KOPT-K1 (cell line): Measurements from ENCODE around the gene SPATA25.
"Not testable (repeated sequence)": the region's sequence is repeated elsewhere in the genome, so short reads cannot be mapped to it uniquely, and the experiment has no call there.

Experiments
- H3K27ac ChIP-seq: fragments of 200-600 bp; sonication (generic); 2 replicates; pipeline ENCODE4 v1.5.1; 2016; ENCODE audit warnings: antibody characterized with exemption, mild to moderate bottlenecking, low read depth, low read length; ENCODE audit not compliant: poor library complexity, severe bottlenecking
- H3K36me3 ChIP-seq: fragments of 200-600 bp; sonication (generic); 2 replicates; pipeline ENCODE4 v1.5.1; 2017; ENCODE audit warnings: antibody characterized with exemption, mild to moderate bottlenecking, low read length, moderate library complexity; ENCODE audit not compliant: insufficient read depth
- H3K9me3 ChIP-seq: fragments of 200-600 bp; sonication (generic); 2 replicates; pipeline ENCODE4 v1.5.1; 2017; ENCODE audit warnings: antibody characterized with exemption, low read length, mild to moderate bottlenecking; ENCODE audit not compliant: insufficient read depth, poor library complexity, severe bottlenecking

SPATA25 gene

DNA sequence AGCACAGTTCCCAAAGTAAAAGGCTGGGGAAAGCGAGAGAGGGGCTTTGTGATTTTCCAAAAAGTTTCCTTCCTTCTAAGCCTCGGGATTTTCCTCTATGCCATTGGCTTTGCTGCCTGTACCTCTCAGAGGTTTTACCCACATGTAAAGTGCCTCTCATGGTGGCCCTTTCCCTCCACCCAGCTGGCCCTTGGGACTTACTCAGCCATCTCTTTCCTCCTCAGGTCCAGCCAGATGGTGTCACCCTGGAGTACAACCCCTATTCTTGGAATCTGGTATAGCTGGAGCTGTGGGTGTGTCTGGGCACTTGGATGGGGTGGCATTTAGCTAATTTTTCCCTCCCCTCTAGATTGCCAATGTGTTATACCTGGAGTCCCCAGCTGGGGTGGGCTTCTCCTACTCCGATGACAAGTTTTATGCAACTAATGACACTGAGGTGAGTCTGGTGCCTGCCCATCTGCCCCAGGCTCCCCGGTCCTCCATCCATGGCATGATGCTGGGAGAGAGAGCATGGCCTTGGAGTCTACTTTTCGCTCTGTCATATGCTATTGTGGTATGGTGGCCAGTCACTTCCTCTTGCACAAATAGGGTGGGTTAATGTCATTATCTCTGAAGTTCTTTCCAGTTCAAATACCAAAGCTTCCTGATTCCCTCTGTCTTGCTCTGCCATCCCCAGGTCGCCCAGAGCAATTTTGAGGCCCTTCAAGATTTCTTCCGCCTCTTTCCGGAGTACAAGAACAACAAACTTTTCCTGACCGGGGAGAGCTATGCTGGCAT, 4.8 kb upstream of the SPATA25 start:
- Histone ChIP-seq H3K36me3 (peaks cover 39% of the 10 kb centered on the region), H3K27ac (no peak overlapping the region), H3K9me3 (no peaks in the 10 kb centered on the region)

DNA sequence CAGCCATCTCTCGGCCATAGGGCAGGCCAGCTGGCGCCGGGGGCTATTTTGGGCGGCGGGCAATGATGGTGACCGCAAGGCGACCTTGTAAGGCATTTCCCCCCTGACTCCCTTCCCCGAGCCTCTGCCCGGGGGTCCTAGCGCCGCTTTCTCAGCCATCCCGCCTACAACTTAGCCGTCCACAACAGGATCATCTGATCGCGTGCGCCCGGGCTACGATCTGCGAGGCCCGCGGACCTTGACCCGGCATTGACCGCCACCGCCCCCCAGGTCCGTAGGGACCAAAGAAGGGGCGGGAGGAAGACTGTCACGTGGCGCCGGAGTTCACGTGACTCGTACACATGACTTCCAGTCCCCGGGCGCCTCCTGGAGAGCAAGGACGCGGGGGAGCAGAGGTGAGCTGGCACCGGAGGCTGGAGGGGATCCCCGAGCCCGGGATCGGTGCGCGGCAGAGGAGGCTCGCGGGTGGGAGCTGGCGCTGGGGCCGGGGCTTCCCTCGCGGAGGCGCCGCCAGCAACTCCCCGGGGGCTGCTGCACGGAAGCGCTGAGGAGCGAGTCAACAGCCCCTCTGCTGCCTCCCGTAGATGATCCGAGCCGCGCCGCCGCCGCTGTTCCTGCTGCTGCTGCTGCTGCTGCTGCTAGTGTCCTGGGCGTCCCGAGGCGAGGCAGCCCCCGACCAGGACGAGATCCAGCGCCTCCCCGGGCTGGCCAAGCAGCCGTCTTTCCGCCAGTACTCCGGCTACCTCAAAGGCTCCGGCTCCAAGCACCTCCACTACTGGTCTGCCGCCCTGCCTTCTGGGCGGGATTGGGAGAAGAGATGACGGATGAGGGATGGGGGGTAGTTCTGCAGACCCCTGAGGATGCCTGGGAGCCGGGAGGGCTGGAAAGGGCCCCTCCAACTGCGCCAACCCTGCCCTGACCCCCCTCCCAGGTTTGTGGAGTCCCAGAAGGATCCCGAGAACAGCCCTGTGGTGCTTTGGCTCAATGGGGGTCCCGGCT, 3.9 kb upstream of the SPATA25 start, which contains the start of the genes CTSA and NEURL2:
Gene CTSA (plus strand): TSS at position 351 of the 999 bp plus-strand sequence. CDS start 234 bp downstream, at position 585.
Gene NEURL2 (minus strand): TSS at position 224 of the 999 bp plus-strand sequence. CDS start 217 bp downstream, at position 7.
- Histone ChIP-seq H3K36me3 (peaks cover 38% of the 10 kb centered on the region), H3K9me3 (no peaks in the 10 kb centered on the region), H3K27ac (peak within 1 kb of the TSS; percentile 69)

DNA sequence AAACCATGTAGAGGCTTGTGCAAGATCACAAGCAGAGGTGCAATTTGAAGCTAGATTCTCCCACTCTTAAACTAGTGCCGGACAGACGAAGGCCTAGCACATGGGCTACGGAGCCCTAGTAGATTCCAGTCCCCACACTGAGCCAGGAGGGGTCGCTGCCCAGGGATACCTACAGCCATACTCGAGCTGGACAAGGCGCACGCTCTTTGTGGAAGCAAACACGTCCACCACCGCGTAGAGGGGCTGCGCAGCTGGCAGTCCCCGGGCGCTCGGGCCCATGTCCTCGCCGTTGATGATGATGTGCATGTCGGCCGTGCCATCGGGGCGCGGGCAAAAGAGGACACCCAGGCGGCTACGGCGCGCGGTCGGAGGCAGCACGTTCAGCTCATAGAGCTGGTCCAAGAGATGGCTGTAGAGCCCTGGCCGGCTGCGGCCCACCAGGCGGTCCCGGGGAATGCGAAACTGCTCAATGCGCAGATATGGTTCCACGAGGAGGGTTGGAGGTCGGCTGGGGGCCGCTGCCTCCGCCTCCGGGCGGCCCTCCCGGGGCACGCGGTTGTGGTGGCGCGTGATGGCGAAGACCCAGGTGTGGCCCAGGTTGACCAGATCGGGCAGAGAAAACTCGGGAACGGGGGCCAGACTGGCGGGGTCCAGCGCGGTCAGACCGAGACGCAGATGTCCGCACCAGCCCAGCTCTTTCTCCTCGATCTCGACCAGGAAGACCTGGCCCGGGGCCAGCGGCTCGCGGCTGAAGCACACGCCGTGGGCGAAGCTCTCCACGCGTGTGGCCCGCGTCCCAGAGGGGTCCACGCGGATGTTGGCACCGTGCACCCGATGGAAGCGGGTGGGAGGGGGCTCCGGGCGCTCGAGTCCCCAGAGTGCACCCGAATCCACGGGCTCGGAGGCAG, 2.9 kb upstream of the SPATA25 start:
- Histone ChIP-seq H3K9me3 (no peaks in the 10 kb centered on the region), H3K36me3 (peaks cover 38% of the 10 kb centered on the region), H3K27ac (peak overlapping the region; percentile 69)

DNA sequence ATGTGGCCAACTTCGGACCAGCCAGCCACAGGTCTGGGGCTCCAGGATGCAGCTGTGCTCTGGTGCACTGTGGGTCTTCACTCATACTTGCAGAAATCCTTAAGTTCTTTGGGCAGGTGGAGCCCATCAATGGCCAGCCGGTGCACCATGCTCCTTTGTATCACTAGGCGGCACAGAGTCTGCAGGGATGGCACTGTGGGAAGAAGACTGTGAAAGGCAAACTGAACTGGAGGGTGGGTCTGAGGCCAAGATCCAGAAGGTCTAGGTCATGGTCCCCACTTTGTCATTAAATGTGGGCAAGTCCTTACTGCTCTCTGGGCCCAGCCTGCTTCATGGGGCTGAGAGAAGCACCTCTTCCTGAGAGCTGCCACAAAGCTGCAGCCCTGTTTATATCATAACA, 1.3 kb upstream of the SPATA25 start:
- Histone ChIP-seq H3K36me3 (peaks cover 29% of the 10 kb centered on the region), H3K27ac (no peak overlapping the region), H3K9me3 (no peaks in the 10 kb centered on the region)

DNA sequence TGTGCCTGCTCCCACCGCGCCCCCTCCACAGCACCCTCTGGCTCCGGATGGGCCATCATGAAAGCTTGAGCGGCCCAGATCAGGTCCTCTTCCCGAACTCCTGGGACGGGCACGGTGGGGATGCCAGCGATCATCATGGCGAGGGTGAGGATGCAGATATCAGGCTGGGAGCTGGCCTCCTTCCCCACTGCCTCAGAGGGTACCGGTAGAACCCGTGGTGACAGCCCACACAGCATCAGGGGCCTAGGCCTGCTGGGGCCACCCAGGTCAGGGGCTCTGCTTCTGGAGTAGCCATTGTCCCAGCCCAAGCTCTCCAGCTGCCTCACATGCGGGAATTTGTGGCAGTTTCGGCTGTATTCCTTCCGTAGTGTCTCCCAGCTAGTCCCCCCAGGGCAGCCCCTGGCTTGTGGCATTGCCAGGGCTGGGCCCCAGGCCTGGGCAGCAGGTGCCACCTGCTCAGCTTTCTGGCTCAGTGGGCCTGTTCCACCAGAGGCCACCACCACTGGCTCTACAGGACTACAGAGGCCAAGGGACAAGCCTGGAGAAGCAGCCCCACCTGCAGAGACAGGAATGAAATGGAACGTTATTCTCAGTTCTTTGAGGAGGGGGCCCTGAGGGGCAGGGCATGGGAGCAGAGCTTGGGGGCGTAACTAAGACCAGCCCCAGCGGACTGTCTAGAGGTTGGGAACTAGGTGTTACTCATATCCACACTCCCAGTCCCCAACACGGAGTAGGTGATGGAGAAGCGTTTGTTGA, 654 bp downstream of the SPATA25 start:
- Histone ChIP-seq H3K27ac (peak overlapping the region; percentile 23), H3K36me3 (peaks cover 32% of the 10 kb centered on the region), H3K9me3 (no peaks in the 10 kb centered on the region)

DNA sequence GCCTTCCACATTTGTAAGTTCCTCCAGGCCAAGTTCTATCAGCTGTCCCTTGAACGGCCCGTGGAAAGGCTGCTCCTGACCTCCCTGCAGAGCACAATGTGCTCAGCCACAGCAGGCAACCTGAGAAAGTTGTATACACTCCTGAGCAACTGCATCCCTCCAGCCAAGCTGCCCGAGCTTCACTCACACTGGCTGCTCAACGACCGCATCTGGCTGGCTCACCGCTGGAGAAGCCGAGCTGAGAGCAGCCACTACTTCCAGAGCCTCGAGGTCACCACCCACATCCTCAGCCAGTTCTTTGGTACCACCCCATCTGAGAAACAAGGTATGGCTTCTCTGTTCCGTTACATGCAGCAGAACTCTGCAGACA, 4.3 kb downstream of the SPATA25 start:
- H3K36me3 ChIP-seq, result peaks cover 37% of the 10 kb centered on the region
- H3K9me3 ChIP-seq, result no peaks in the 10 kb centered on the region
- peak overlapping the region; percentile 35 for H3K27ac ChIP-seq

DNA sequence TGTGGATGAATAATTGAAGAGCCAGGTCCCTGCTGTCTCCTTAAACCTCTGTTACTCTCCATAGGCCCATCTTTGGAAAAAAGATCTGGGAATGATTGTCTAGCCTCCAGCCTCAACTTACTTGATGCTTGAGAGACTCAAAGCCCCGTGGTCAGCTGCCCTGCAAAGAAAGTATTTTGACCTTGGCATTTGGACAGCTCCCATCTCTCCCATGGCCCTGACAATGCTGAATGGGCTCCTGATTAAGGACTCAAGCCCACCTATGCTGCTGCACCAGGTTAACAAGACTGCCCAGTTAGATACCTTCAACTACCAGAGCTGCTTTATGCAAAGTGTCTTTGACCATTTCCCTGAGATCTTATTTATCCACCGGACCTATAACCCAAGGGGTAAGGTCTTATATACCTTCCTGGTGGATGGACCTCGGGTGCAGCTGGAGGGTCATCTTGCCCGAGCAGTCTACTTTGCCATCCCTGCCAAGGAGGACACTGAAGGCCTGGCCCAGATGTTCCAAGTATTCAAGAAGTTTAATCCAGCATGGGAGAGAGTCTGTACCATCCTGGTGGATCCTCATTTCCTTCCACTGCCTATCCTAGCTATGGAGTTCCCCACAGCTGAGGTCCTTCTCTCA, 4.8 kb downstream of the SPATA25 start:
- peak overlapping the region; percentile 35 for H3K27ac ChIP-seq
- H3K36me3 ChIP-seq, result peaks cover 42% of the 10 kb centered on the region
- H3K9me3 ChIP-seq, result no peaks in the 10 kb centered on the region

DNA sequence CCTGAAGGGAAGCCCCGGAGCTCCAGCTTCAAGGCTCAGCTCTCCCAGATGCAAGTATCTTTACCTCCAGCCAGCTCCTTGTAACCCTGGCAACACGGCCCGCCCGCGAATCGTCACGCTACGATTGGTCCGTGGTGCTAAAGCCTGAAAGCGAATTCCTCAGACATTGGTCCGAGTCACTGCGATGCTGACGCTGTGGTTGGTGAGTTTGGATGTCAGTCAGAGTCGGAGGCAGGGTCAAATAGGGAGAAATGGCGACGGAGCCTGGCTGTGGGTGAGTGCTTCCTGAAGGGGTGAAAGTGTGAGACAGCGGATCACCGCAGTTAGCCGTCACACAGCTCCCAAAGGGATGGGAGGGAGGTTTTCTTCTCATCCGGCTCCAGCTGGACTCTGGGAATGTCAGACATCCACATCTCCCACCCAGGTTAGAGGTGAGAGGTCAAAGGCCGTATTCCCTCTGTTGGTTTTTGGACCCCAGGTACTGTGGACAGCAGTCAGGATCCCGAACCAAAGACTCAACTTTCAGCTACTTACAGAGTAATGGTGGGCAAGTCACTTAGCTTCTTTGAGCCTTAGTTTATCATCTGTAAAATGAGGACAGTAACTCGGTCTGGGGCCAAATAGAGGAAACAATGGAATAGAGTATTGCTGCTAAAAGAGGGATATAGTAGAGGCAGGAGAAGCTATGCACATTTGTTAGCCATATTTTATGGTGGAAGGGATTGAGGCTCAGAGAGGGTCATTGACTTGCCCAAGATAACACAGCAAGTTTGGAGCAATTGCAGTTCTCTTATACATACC, 6.2 kb downstream of the SPATA25 start, which contains the start of gene ZSWIM1:
Gene ZSWIM1 (plus strand): TSS at position 240 of the 801 bp plus-strand sequence. CDS start 1,366 bp downstream, outside the sequence.
- Histone ChIP-seq H3K9me3 (no peaks in the 10 kb centered on the region), H3K36me3 (peaks cover 41% of the 10 kb centered on the region), H3K27ac (peak within 1 kb of the TSS; percentile 90)

DNA sequence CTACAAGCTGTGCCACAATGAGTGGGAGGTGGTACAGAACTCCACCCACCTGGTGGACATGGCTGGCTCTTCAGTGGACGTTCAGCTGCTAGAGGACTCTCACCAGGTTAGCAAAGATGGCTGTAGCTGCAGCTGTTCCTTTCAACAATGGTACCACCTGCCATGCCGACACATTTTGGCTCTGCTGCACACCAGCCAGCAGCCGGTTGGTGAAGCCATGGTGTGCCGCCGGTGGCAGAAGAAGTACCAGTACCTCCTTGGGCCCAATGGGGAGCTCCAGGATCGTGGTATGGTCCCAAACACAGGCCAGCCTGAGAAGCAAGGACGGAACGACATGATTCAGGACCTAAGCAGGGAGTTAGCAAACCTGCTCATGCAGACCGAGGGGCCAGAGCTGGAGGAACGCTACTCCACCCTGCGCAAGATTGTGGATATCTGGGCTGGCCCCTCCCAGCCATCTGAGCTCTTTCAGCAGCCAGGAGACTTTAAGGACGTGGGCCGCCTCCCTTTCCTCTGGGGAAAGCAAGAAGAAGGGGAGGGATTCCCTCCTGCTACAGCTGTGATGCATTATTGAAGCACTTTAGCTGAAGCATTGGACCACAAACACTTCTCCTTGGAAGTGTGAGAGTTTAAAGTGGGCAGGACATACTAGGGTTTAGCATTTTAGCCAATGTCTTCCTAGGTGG, 9.2 kb downstream of the SPATA25 start:
- peaks cover 28% of the 10 kb centered on the region for H3K36me3 ChIP-seq
- no peaks in the 10 kb centered on the region for H3K9me3 ChIP-seq
- no peak overlapping the region for H3K27ac ChIP-seq

DNA sequence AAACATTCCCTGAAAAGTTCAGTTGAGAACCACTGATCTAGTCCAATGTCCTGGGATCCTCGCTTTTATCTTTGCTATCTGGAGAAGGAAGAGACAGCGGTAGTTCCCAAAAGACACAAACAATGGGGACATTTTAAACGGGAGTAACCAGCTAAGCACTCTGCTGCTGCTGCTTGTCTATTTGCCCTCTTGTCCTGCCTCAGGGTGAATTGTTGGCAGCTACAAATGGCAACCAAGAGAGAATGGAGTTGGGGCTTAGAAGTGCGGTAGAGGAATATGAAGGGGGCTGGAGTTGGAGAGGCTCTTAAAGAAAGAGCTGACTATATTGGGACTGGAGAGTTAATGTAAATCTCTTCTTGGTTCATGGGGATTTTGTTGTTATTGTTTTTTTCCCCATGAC, 12.8 kb downstream of the SPATA25 start:
- H3K27ac ChIP-seq, result no peak overlapping the region
- H3K36me3 ChIP-seq, result peaks cover 18% of the 10 kb centered on the region; the same call in 1 of the 2 replicates
- H3K9me3 ChIP-seq, result no peaks in the 10 kb centered on the region

DNA sequence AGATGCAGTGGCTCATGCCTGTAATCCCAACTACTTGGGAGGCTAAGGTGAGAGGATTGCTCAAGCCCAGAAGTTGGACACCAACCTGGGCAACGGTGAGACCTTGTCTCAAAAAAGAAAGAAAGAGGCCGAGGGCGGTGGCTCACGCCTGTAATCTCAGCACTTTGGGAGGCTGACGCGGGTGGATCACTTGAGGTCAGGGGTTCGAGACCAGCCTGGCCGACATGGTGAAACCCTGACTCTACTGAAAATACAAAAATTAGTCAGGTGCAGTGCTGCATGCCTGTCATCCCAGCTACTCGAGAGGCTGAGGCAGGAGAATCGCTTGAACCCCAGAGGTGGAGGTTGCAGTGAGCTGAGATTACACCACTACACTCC, 13.3 kb downstream of the SPATA25 start:
- not testable (repeated sequence) for H3K27ac ChIP-seq, H3K9me3 ChIP-seq
- H3K36me3 ChIP-seq, result peaks cover 18% of the 10 kb centered on the region; the same call in 1 of the 2 replicates

DNA sequence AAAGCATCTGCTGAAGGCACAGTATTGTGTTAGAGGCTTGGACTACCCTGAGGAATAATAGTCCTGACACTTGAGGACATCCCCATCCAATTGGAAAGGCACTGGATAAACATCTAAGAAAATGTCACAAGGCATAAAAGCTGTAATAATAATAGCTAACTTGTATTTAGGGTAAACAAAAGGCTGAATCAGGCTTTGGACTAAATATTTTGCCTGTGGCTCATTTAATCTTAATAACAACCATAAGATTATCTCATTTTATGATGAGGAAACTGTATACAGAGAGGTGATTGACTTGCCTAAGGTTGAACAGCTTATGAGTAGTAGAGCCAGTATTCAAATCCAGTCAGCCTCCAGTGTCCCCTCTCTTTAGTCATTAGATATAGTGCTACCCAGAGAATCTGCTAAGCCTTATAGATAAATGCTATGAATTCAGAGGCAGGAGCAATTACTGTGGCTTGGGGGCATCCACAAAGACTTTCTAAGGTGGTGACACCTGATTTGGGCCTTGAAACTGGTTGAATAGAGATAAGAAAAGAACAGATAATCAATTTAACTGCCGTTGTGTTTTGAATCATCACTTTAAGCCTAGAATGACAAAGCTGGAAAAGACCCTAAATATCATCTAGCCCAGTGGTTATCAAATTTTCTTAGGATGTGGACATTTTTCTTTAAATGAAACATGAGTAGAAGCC, 13.9 kb downstream of the SPATA25 start:
- peaks cover 18% of the 10 kb centered on the region; the same call in 1 of the 2 replicates for H3K36me3 ChIP-seq

More for the DNA sequence above, 13.9 kb downstream of the SPATA25 start:
- Histone ChIP-seq H3K9me3 (no peaks in the 10 kb centered on the region), H3K27ac (no peak overlapping the region)
